Hindlimb muscle (tissue), 1 donor: ENCODE measurements around the gene ANXA11. TPM values are rescaled to one million over a fixed set of nuclear protein-coding genes. Genes with fewer than 3 reads are reported as not detected.
"Not testable (repeated sequence)": the region's sequence is repeated elsewhere in the genome, so short reads cannot be mapped to it uniquely, and the experiment has no call there.

Experiments
- DNase-seq: peaks from one replicate; pipeline ENCODE4 v3.0.0-alpha.2; 2013
- polyA plus RNA-seq: library from polyadenylated mRNA; unstranded; fragments of 120-200 nt; gene quantifications from one replicate; pipeline ENCODE4 v1.2.1, GENCODE V29; 2013; ENCODE audit not compliant: insufficient read length

ANXA11 gene
- polyA plus RNA-seq, 1 donor: 96.9 TPM

- DNase-seq: no peak
These were observed 60.6 kb downstream of the ANXA11 start for GRCh38 chr10:80144696-80145131.

GRCh38 chr10:80144067-80144695 is 61.2 kb downstream of the ANXA11 start:
- no peak for DNase-seq

GRCh38 chr10:80141696-80142460 is 63.5 kb downstream of the ANXA11 start:
- no peak for DNase-seq

GRCh38 chr10:80140251-80140650 is 65.1 kb downstream of the ANXA11 start:
- DNase-seq: no peak

GRCh38 chr10:80139265-80139664 is 66.1 kb downstream of the ANXA11 start:
- no peak for DNase-seq

GRCh38 chr10:80137920-80138319 is 67.4 kb downstream of the ANXA11 start:
- no peak for DNase-seq

GRCh38 chr10:80137031-80137862 is 68.1 kb downstream of the ANXA11 start:
- DNase-seq: peak; percentile 75

- DNase-seq: peak; percentile 75
These were observed 69.2 kb downstream of the ANXA11 start for GRCh38 chr10:80136134-80136571.

- DNase-seq: not testable (repeated sequence)
These were observed 71.7 kb downstream of the ANXA11 start for GRCh38 chr10:80133687-80134086.

- peak; percentile 56 for DNase-seq
These were observed 72.1 kb downstream of the ANXA11 start for GRCh38 chr10:80133206-80133605.

- no peak for DNase-seq
These were observed 72.8 kb downstream of the ANXA11 start, which contains the start of gene PLAC9 for GRCh38 chr10:80132299-80133139. Gene PLAC9, plus strand, starts transcription at chr10:80132730. Its CDS starts 33 bp downstream, at chr10:80132763.

GRCh38 chr10:80131499-80131901 is 73.8 kb downstream of the ANXA11 start:
- no peak for DNase-seq

GRCh38 chr10:80126876-80127275 is 78.5 kb downstream of the ANXA11 start:
- DNase-seq: no peak

- no peak for DNase-seq
These were observed 82.6 kb downstream of the ANXA11 start for GRCh38 chr10:80122746-80123145.

- DNase-seq: no peak
These were observed 83.1 kb downstream of the ANXA11 start for GRCh38 chr10:80122110-80122710.

GRCh38 chr10:80118669-80119068 is 86.7 kb downstream of the ANXA11 start:
- no peak for DNase-seq

GRCh38 chr10:80110986-80111385 is 94.4 kb downstream of the ANXA11 start:
- DNase-seq: no peak

- no peak for DNase-seq
These were observed 96.6 kb downstream of the ANXA11 start for GRCh38 chr10:80108576-80109239.

- DNase-seq: peak; percentile 92
These were observed 101.0 kb downstream of the ANXA11 start for GRCh38 chr10:80104066-80104926.
